GM12892 (cell line): ENCODE results near the gene FBXW12.

ENCODE experiments used
- DNase-seq: peaks from one replicate; pipeline ENCODE4 v3.0.0; 2011; ENCODE audit not compliant: insufficient read length
- FAIRE-seq: peaks from 2 replicates; lab custom pipeline; 2011; peaks lifted over from hg19 to GRCh38; lab: Jason Lieb, UNC
- POLR2A ChIP-seq: IDR thresholded peaks from 2 replicates; pipeline ENCODE4 v1.6.1; 2011; ENCODE audit warnings: low read depth, low read length, control low read depth
- POLR2AphosphoS5 ChIP-seq: IDR thresholded peaks from 2 replicates; pipeline ENCODE4 v1.6.1; 2011; ENCODE audit warnings: low read depth, low read length, control low read depth
- TAF1 ChIP-seq: IDR thresholded peaks from 2 replicates; pipeline ENCODE4 v1.6.1; 2011; ENCODE audit warnings: low read depth, mild to moderate bottlenecking, control low read depth, low read length, borderline replicate concordance

FBXW12 gene

DNA sequence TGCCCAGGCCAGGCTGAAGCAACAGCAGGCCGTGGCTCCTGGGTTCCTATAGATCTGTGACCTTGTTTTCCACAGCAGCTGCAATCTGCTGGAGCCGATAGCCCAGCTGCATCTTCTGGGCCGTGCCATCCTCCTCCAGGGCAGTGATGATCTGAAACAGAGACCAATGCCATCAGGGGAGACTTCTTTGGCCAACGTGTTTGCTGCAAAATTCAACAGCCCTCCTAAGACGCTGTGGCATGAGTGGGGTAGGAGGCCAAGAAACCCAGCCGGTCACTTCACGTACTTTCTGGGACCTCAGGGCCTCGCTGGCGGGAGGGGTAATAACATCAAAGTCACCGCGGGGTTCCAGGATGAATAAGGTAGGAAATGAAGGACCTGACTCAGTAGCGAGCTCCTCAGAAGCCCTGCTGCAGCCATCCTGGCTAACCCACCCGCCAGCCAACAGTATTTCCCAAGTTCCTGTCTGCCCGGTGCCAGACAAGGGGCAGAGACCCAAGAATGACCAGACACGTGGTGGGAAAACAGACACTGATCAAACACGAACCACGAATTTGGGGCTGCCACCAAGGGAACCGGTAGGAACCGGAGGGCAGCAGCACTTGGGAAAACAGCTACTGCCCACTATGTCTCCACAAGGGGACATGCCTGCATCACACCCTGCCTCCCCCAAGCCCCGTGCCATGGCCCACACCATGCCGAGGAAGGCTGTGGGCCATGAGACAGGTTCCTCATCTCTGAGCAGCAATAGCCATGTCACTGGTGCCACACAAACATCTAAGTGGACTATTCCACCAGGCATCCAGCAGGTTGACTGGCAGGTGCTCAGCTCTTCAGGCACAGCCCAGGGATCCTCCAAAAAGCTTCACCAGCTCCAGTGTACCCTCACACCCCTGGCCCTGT is 32.7 kb downstream of the FBXW12 start:
- FAIRE-seq (no peak), DNase-seq (no peak)
- no peak for TF ChIP-seq POLR2AphosphoS5

DNA sequence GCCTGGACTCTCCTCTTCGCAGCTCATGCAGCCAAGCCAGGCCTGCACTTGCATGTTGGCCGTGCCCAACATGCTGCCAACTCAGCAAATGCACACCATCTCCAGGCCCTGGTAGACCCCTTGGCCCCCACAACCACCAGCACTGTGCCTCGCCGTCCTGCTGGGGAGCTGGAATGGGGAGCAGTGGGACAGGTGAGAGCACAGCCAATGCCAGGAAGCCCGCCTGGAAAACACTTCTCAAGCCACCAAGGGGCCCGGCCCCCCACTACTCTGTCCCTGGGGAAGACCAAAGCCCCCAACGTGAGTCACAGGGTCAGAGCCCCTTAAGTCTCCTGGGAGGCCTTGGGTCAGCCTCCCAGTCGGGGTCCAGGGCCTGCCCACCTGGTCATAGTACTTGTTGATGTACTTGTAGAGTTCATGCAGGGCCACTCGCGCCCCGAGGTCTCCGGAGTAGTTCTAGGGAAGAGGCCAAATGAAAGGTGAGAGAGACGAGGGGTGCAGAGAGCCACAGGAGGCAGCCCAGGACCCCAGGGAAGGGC is 33.4 kb downstream of the FBXW12 start:
- TF ChIP-seq POLR2A, result no peak
- no peak for TF ChIP-seq TAF1
- TF ChIP-seq POLR2AphosphoS5, result no peak
- FAIRE-seq, result no peak

GRCh38 chr3:48405971-48406370 is 34.0 kb downstream of the FBXW12 start:
- FAIRE-seq (no peak), DNase-seq (no peak)
- no peak for TF ChIP-seq POLR2AphosphoS5
- no peak for TF ChIP-seq TAF1

More for the DNA sequence above, 33.4 kb downstream of the FBXW12 start:
- DNase-seq, result no peak

GRCh38 chr3:48406443-48407431 is 34.7 kb downstream of the FBXW12 start:
- TF ChIP-seq POLR2AphosphoS5 (no peak), TAF1 (no peak), POLR2A (no peak)
- no peak for FAIRE-seq
- DNase-seq, result peak; percentile 13

DNA sequence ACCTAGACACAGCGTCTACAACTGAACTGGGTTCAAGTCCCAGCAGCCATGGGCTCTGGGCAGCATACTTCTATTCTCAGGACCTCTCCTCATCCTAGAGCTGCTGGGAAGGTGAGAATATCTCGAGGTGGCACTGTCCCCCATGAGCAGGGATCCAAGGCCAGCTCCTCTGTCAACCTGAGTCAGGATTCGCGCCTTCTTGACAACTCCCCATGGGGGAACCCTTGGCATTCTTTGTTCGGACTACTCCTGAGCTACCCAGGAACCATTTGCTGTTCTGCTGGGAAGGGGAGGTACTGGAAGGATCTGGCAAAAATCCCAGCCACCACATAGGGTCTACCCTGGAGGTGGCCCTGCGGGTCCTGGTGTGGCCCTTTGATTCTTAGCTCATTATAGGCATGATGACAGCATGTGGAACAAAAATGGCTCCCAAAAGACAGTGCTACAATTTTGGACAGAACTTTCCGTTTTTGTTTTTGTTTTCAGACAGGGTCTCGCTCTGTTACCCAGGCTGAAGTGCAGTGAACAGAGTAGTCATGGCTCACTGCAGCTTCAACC is 35.6 kb downstream of the FBXW12 start:
- no peak for FAIRE-seq
- DNase-seq, result peak; percentile 12
- TF ChIP-seq POLR2A (no peak), TAF1 (no peak), POLR2AphosphoS5 (no peak)

DNA sequence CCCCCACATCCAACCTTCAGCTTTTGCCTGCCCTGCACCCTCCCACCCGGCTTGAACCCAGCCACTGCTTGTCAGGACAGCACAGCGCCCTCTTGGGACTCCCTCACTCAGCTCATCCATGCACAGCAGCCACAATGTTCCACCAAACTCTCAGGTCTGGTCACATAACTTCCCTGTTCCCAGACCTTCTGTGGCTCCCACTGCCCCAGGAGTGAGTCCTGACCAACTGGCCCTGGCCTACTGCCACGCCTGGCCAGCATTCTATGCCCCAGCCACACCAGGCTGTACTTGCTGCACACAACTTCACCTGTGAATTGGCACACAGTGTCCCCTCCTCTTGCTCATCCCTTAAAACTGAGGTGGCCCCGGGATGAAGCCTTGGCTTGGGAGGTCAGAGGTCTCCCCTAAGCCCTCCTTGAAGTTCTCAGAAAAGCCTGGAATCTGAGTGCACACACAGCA is 36.8 kb downstream of the FBXW12 start:
- FAIRE-seq (no peak), DNase-seq (peak; percentile 19)

DNA sequence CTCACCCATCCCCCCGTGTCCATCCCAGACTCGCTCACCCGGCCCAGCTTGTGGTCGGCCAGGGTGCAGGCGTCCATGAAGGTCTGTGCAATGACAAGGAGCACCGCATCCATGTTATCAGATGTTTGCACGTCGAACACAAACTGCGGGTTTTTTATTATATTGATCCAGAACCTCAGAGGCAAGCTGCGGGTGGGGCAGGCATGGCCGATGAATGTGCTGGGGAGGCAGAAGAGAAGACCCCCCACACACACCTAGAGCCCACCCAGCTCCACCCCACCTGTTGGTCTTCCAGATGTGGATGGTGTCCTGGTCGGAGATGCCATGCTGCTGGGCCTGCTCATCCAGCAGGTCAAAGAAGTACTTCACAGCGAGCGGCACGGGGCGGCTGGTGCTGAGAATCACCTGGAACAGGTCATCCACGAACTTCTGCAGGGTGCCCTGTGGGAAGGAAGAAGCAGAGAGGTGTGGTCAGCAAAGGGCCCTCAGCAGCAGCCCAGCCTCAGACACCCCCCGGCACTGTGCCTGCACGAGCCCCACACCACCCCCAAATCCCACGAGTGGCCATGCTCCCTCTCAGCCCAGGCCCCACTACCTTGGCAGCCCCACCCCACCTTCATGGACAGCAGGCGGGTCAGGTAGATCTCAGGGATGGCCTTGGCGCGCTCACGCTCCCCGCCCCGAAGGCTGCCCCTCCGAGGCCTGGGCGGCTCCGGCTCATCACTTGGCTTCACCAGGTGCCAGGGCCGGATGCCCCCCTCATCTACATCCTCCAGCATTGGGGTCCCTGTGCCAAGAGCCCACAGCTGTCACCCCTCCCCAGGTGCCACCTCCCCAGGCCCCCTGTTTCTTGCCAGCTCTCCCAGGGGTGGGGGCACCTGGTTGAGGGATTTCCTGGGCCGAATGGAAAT is 37.5 kb downstream of the FBXW12 start:
- no peak for TF ChIP-seq POLR2AphosphoS5
- TF ChIP-seq TAF1, result no peak
- no peak for TF ChIP-seq POLR2A
- FAIRE-seq, result no peak
- DNase-seq, result peak; percentile 16

More for the DNA sequence above, 36.8 kb downstream of the FBXW12 start:
- TF ChIP-seq POLR2A (no peak), POLR2AphosphoS5 (no peak), TAF1 (no peak)

DNA sequence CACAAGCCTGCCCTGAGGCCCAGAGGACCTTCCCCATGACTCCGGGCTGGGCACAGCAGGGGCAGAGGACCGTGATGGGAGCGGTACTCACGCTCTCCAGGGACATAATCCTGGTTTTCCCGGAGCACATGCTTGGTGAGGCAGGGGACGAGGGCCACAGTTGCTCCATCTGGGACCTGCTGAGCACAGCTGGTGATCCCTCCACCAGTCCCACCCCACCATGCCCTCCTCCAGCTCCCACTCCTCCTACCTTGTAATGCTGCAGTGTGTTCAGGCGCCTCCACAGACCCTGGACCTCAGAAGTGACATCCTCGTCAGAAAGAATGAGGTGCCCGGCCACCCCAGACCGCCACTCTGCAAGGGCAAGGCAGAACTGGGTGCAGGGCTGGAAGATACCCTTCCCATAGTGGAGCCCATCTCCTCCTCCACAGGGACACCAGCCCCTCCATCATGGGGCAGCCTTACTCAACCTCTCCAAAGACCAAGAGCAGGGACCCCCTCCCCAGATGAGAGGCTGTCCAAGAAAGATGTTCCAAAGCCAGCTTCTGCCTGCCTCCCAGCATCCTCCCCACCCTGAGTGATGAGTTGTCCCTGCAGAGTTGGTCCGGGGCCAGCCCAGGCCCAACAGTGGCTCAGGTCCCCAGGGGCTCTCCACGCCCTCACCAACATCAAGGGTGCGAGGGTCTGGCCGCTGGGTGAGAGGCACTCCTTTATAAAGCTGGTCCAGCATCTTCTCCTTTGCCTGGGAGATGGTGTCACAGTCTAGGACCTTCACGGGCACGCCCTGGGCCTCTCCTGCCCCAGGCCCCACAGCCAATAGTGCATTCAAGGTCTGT is 38.4 kb downstream of the FBXW12 start:
- peak; percentile 22 for DNase-seq
- TF ChIP-seq POLR2AphosphoS5 (no peak), POLR2A (no peak), TAF1 (no peak)
- no peak for FAIRE-seq

DNA sequence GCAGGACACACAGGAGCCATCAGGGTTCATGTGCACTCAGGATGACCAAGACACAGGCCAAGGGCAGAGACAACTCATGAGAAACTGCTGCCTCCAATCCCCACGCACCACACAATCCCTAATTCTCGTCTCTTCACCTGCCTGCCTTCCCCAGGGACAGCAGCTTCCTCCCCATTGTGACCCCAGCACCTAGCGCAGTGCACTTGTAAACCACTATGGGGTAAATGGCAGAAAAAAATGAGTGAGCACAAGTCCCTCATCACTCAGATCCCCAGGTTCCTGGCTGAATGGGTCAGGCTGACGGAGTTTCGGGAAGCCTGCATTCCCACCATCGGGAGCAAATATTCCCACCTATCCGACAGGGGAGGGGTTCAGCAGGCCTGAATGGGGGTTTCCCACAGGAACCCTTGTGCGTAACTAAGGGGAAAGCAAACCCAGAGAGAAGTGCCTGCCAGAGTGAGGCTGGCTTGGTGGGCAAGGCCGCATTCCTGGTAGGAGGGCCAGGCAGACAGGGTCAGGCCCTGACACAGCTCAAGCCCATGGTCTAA is 39.1 kb downstream of the FBXW12 start:
- FAIRE-seq (no peak), DNase-seq (no peak)
- no peak for TF ChIP-seq POLR2A
- TF ChIP-seq POLR2AphosphoS5, result no peak
